Cardiac muscle cell (in vitro differentiated cells and primary cell): ENCODE results near the gene PI4K2A. TPM values are rescaled to one million over a fixed set of nuclear protein-coding genes. Genes with fewer than 3 reads are reported as not detected.

Source experiments
- DNase-seq, 2 donors: peaks; one replicate each; pipeline versions ENCODE4 v3.0.0 to v3.0.0-alpha.2; 2010 to 2017; ENCODE audit warnings: low read depth in 1 of 2, low spot score in 1 of 2
- H3K27ac ChIP-seq: fragments of 200-600 bp; sonication (generic); 2 replicates; pipeline ENCODE4 v1.5.1; 2016
- H3K27me3 ChIP-seq: fragments of 200-600 bp; sonication (generic); 2 replicates; pipeline ENCODE4 v1.6.0; 2016; ENCODE audit warnings: control low read depth
- H3K36me3 ChIP-seq: fragments of 200-600 bp; sonication (generic); 2 replicates; pipeline ENCODE4 v1.5.1; 2016; ENCODE audit warnings: control low read depth
- H3K4me1 ChIP-seq: fragments of 200-600 bp; sonication (generic); 2 replicates; pipeline ENCODE4 v1.8.1; 2017; ENCODE audit warnings: low read depth, mild to moderate bottlenecking, mixed run types
- H3K4me3 ChIP-seq: fragments of 200-600 bp; sonication (generic); 2 replicates; pipeline ENCODE4 v1.5.1; 2016; ENCODE audit warnings: mild to moderate bottlenecking
- H3K9me3 ChIP-seq: fragments of 200-600 bp; sonication (generic); 2 replicates; pipeline ENCODE4 v1.5.1; 2017; ENCODE audit warnings: low read depth, mild to moderate bottlenecking, control low read depth
- polyA plus RNA-seq: library from polyadenylated mRNA; unstranded; fragments of >200 nt; fragmentation: Nextera tagmentation; extraction: Ambion mirVana; gene quantifications from 2 replicates; pipeline ENCODE4 v1.2.1, GENCODE V29; 2016
- total RNA-seq: library from RNA; depleted of rRNA; stranded (reverse); fragments of >200 nt; gene quantifications from 2 replicates; pipeline ENCODE4 v1.2.3, GENCODE V29; 2016
- TF ChIP-seq, protein P1 (sequence below): IDR thresholded peaks from 2 replicates; pipeline ENCODE4 v1.5.1; 2012; ENCODE audit warnings: low read depth, mild to moderate bottlenecking, low read length

Gene PI4K2A
- total and polyA plus RNA-seq, 2 experiments from 2014 or later, result 19.7 to 20.1 TPM

GRCh38 chr10:97608991-97609561 is 31.4 kb upstream of the PI4K2A start:
- no peak overlapping the region for H3K4me3 ChIP-seq

DNA sequence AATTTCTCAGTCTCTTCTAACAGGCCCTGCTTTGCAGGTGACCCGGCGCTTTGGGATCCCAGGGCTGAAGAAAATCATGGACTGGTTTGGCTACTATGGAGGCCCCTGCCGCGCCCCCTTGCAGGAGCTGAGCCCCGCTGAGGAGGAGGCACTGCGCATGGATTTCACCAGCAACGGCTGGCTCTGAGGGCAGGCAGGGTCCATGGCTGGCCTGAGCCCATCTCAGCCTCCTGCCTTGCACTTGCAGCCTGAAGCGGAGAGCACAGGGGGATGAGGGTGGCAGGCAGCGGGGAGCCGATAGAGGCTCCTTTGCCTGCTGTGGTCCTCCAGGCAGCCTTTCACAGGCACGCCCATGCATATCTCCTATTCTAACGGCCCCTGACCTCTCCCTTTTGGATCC is 29.0 kb upstream of the PI4K2A start:
- H3K9me3 ChIP-seq, result no peaks in the 10 kb centered on the region
- no peak for DNase-seq
- no peak overlapping the region for H3K27ac ChIP-seq
- TF ChIP-seq, protein P1, sequence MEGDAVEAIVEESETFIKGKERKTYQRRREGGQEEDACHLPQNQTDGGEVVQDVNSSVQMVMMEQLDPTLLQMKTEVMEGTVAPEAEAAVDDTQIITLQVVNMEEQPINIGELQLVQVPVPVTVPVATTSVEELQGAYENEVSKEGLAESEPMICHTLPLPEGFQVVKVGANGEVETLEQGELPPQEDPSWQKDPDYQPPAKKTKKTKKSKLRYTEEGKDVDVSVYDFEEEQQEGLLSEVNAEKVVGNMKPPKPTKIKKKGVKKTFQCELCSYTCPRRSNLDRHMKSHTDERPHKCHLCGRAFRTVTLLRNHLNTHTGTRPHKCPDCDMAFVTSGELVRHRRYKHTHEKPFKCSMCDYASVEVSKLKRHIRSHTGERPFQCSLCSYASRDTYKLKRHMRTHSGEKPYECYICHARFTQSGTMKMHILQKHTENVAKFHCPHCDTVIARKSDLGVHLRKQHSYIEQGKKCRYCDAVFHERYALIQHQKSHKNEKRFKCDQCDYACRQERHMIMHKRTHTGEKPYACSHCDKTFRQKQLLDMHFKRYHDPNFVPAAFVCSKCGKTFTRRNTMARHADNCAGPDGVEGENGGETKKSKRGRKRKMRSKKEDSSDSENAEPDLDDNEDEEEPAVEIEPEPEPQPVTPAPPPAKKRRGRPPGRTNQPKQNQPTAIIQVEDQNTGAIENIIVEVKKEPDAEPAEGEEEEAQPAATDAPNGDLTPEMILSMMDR, result no peak
- peaks cover 12% of the 10 kb centered on the region for H3K4me1 ChIP-seq
- H3K4me3 ChIP-seq, result no peak overlapping the region
- H3K36me3 ChIP-seq, result no peaks in the 10 kb centered on the region
- no peaks in the 10 kb centered on the region for H3K27me3 ChIP-seq

More at GRCh38 chr10:97608991-97609561, 31.4 kb upstream of the PI4K2A start:
- Histone ChIP-seq H3K4me1 (peaks cover 12% of the 10 kb centered on the region), H3K27ac (peak overlapping the region; percentile 28), H3K9me3 (no peaks in the 10 kb centered on the region), H3K27me3 (no peaks in the 10 kb centered on the region), H3K36me3 (no peaks in the 10 kb centered on the region)
- TF ChIP-seq, protein P1, result no peak
- DNase-seq, result peak in 1 of 2 donors; percentile 49

- H3K27me3 ChIP-seq, result no peaks in the 10 kb centered on the region
- TF ChIP-seq, protein P1, result peak; percentile 35
- H3K36me3 ChIP-seq, result no peaks in the 10 kb centered on the region
- peaks cover 12% of the 10 kb centered on the region for H3K4me1 ChIP-seq
- H3K4me3 ChIP-seq, result no peak overlapping the region
- no peaks in the 10 kb centered on the region for H3K9me3 ChIP-seq
- peak; percentile 33 to 70 for DNase-seq
- H3K27ac ChIP-seq, result no peak overlapping the region
These were observed 28.1 kb upstream of the PI4K2A start for GRCh38 chr10:97612386-97612785.

- no peaks in the 10 kb centered on the region for H3K4me1 ChIP-seq
- H3K27me3 ChIP-seq, result no peaks in the 10 kb centered on the region
These were observed 22.2 kb upstream of the PI4K2A start for GRCh38 chr10:97618285-97618684.

GRCh38 chr10:97618733-97619132 is 21.7 kb upstream of the PI4K2A start:
- TF ChIP-seq, protein P1, result no peak

More at GRCh38 chr10:97618285-97618684, 22.2 kb upstream of the PI4K2A start:
- DNase-seq, result no peak
- TF ChIP-seq, protein P1, result no peak
- Histone ChIP-seq H3K36me3 (no peaks in the 10 kb centered on the region), H3K27ac (no peak overlapping the region), H3K9me3 (no peaks in the 10 kb centered on the region), H3K4me3 (no peak overlapping the region)

More at GRCh38 chr10:97618733-97619132, 21.7 kb upstream of the PI4K2A start:
- H3K4me3 ChIP-seq, result no peak overlapping the region
- no peaks in the 10 kb centered on the region for H3K9me3 ChIP-seq
- no peaks in the 10 kb centered on the region for H3K4me1 ChIP-seq
- H3K27me3 ChIP-seq, result no peaks in the 10 kb centered on the region
- no peak for DNase-seq
- H3K36me3 ChIP-seq, result no peaks in the 10 kb centered on the region
- no peak overlapping the region for H3K27ac ChIP-seq
